Measurements from ENCODE around the gene ZNF205.
"Not testable (repeated sequence)": the region's sequence is repeated elsewhere in the genome, so short reads cannot be mapped to it uniquely, and the experiment has no call there.

Gene ZNF205

GRCh38 chr16:3138823-3139426, 26.5 kb downstream of the ZNF205 start:
- peaks cover 19 to 60% (median 43%) of the 10 kb centered on the region in 11 experiments; a peak in 20 of 22 replicates for H3K36me3 ChIP-seq
- no peak for TF ChIP-seq Cebpa-rat (IDR thresholded peaks at IDR 0.05)
- peak overlapping the region in 6 of 11 experiments; percentile 2 to 50 (median 34); a peak in 5 of 22 replicates for H3K9ac ChIP-seq

GRCh38 chr16:3139561-3139960, 27.2 kb downstream of the ZNF205 start:
- Histone ChIP-seq H3K9ac (0 out of 22 replicates have a peak overlapping the region, but pooled peaks of 1 of the 11 experiments have one; percentile 44), H3K4me1 (peaks cover 32 to 52% (median 46%) of the 10 kb centered on the region in 10 experiments), H3K36me3 (peaks cover 19 to 60% (median 43%) of the 10 kb centered on the region in 11 experiments; a peak in 20 of 22 replicates), H3K4me2 (peak overlapping the region in 1 of 11 experiments; percentile 71; a peak in 1 of 22 replicates), H4K20me1 (peaks cover 0 to 42% (median 3%) of the 10 kb centered on the region in 11 experiments; a peak in 5 of 22 replicates)
- H3K27ac ChIP-seq; H3K9me3 ChIP-seq (replicated peaks in 1 of 11); H3K27me3 ChIP-seq; H3K4me3 ChIP-seq: not testable (repeated sequence)

More at GRCh38 chr16:3138823-3139426, 26.5 kb downstream of the ZNF205 start:
- peak overlapping the region in 3 of 11 experiments; percentile 12 to 29 (median 28); a peak in 1 of 22 replicates for H3K27ac ChIP-seq
- H3K4me2 ChIP-seq, result peak overlapping the region; percentile 54 to 81 (median 71); a peak in 20 of 22 replicates
- no peaks in the 10 kb centered on the region for H3K27me3 ChIP-seq
- H3K9me3 ChIP-seq (replicated peaks in 1 of 11), result no peaks in the 10 kb centered on the region
- no peak overlapping the region; a peak in 1 of 20 replicates for H3K4me3 ChIP-seq
- H4K20me1 ChIP-seq, result peaks cover 0 to 38% (median 3%) of the 10 kb centered on the region in 11 experiments; a peak in 5 of 22 replicates
- peaks cover 32 to 46% (median 40%) of the 10 kb centered on the region in 10 experiments for H3K4me1 ChIP-seq

GRCh38 chr16:3140603-3141427, 28.4 kb downstream of the ZNF205 start:
- Histone ChIP-seq H3K4me2 (no peak overlapping the region; a peak in 1 of 22 replicates), H3K4me1 (peaks cover 29 to 55% (median 46%) of the 10 kb centered on the region in 10 experiments), H3K36me3 (peaks cover 19 to 60% (median 43%) of the 10 kb centered on the region in 11 experiments; a peak in 20 of 22 replicates), H3K27ac (no peak overlapping the region), H3K9ac (no peak overlapping the region; a peak in 1 of 22 replicates), H3K4me3 (no peak overlapping the region), H3K27me3 (no peaks in the 10 kb centered on the region), H3K9me3 (replicated peaks in 1 of 11) (no peaks in the 10 kb centered on the region), H4K20me1 (peaks cover 0 to 52% (median 3%) of the 10 kb centered on the region in 11 experiments; a peak in 5 of 22 replicates)
- no peak for TF ChIP-seq Cebpa-rat (IDR thresholded peaks at IDR 0.05)

- Histone ChIP-seq H3K9me3 (replicated peaks in 1 of 11) (no peaks in the 10 kb centered on the region), H3K4me3 (no peak overlapping the region), H3K27ac (no peak overlapping the region), H3K27me3 (no peaks in the 10 kb centered on the region), H4K20me1 (peaks cover 0 to 52% (median 3%) of the 10 kb centered on the region in 11 experiments; a peak in 5 of 22 replicates), H3K36me3 (peaks cover 19 to 60% (median 43%) of the 10 kb centered on the region in 11 experiments; a peak in 20 of 22 replicates), H3K9ac (no peak overlapping the region), H3K4me2 (no peak overlapping the region), H3K4me1 (peaks cover 19 to 45% (median 36%) of the 10 kb centered on the region in 10 experiments)
- no peak for TF ChIP-seq Cebpa-rat (IDR thresholded peaks at IDR 0.05)
These were observed 29.5 kb downstream of the ZNF205 start for GRCh38 chr16:3141781-3142311.

GRCh38 chr16:3142327-3142726, 29.9 kb downstream of the ZNF205 start:
- TF ChIP-seq Cebpa-rat (IDR thresholded peaks at IDR 0.05), result no peak
- peaks cover 19 to 58% (median 43%) of the 10 kb centered on the region in 11 experiments; a peak in 20 of 22 replicates for H3K36me3 ChIP-seq
- peaks cover 0 to 52% (median 3%) of the 10 kb centered on the region in 11 experiments; a peak in 5 of 22 replicates for H4K20me1 ChIP-seq
- H3K4me1 ChIP-seq, result peaks cover 14 to 41% (median 31%) of the 10 kb centered on the region in 10 experiments
- H3K27me3 ChIP-seq, result 0 out of 22 replicates have a peak, but pooled peaks cover 0 to 2% (median 0%) of the 10 kb centered on the region in 11 experiments
- H3K27ac ChIP-seq, result no peak overlapping the region
- no peak overlapping the region for H3K4me3 ChIP-seq
- H3K4me2 ChIP-seq, result no peak overlapping the region
- no peak overlapping the region for H3K9ac ChIP-seq
- H3K9me3 ChIP-seq (replicated peaks in 1 of 11), result no peaks in the 10 kb centered on the region

- Histone ChIP-seq H3K4me1 (peaks cover 10 to 36% (median 27%) of the 10 kb centered on the region in 10 experiments), H3K36me3 (peaks cover 19 to 54% (median 43%) of the 10 kb centered on the region in 11 experiments; a peak in 20 of 22 replicates), H3K9ac (no peak overlapping the region), H3K27me3 (peaks cover 0 to 6% (median 0%) of the 10 kb centered on the region in 11 experiments; a peak in 2 of 22 replicates), H3K27ac (no peak overlapping the region), H3K9me3 (replicated peaks in 1 of 11) (no peaks in the 10 kb centered on the region), H3K4me2 (no peak overlapping the region), H4K20me1 (peaks cover 0 to 52% (median 3%) of the 10 kb centered on the region in 11 experiments; a peak in 5 of 22 replicates), H3K4me3 (no peak overlapping the region)
- no peak for TF ChIP-seq Cebpa-rat (IDR thresholded peaks at IDR 0.05)
These were observed 30.4 kb downstream of the ZNF205 start for GRCh38 chr16:3142770-3143169.

GRCh38 chr16:3143189-3143588, 30.8 kb downstream of the ZNF205 start:
- Histone ChIP-seq H3K27ac (no peak overlapping the region), H3K4me1 (peaks cover 6 to 32% (median 23%) of the 10 kb centered on the region in 10 experiments), H3K9me3 (replicated peaks in 1 of 11) (no peaks in the 10 kb centered on the region), H3K9ac (no peak overlapping the region), H3K4me3 (no peak overlapping the region), H3K4me2 (no peak overlapping the region), H3K27me3 (peaks cover 0 to 10% (median 0%) of the 10 kb centered on the region in 11 experiments; a peak in 5 of 22 replicates), H3K36me3 (peaks cover 19 to 49% (median 43%) of the 10 kb centered on the region in 11 experiments; a peak in 20 of 22 replicates), H4K20me1 (peaks cover 0 to 52% (median 3%) of the 10 kb centered on the region in 11 experiments; a peak in 5 of 22 replicates)
- no peak for TF ChIP-seq Cebpa-rat (IDR thresholded peaks at IDR 0.05)
